ENCODE results near the gene FOXI1. TPM values are rescaled to one million over a fixed set of nuclear protein-coding genes. Genes with fewer than 3 reads are reported as not detected.

Gene FOXI1
- total RNA-seq, 1 experiment from 2014 or later = not detected

- Histone ChIP-seq H4K20me1 (ENCODE audit: insufficient read depth) (no peaks in the 10 kb centered on the region), H3K27me3 (ENCODE audit: insufficient read depth, low read length) (peaks cover 52% of the 10 kb centered on the region), H3K4me3 (replicated peaks in 1 of 2; ENCODE audit: low read depth in 1 of 2, low read length in 2 of 2) (no peak overlapping the region), H3K4me1 (ENCODE audit: control insufficient read depth in 1 of 2, insufficient read depth in 2 of 2, low read length in 2 of 2) (no peaks in the 10 kb centered on the region), H3K79me2 (ENCODE audit: insufficient read depth, low read length) (no peaks in the 10 kb centered on the region), H3K9me2 (ENCODE audit: insufficient read depth) (no peaks in the 10 kb centered on the region), H3K9ac (ENCODE audit: low read length) (no peak overlapping the region), H3K27ac (ENCODE audit: low read depth, low read length) (no peak overlapping the region), H3K9me3 (ENCODE audit: control insufficient read depth in 1 of 2, insufficient read depth in 1 of 2, low read depth in 1 of 2, low read length in 2 of 2) (no peaks in the 10 kb centered on the region), H3K4me2 (ENCODE audit: low read length) (no peak overlapping the region), H2AFZ (ENCODE audit: low read depth, low read length, poor library complexity, severe bottlenecking) (no peak overlapping the region), H3K36me3 (ENCODE audit: control insufficient read depth in 1 of 2, insufficient read depth in 2 of 2, low read length in 2 of 2) (no peaks in the 10 kb centered on the region)
- DNase-seq (ENCODE audit: low read depth, low spot score) (no peak), ATAC-seq (no peak)
- ChIA-PET POLR2A (no interaction called here), CTCF (no interaction called here), RAD21 (ENCODE audit: low non-redundant PET in 1 of 2, low total read pairs in 2 of 2, uncharacterized antibody in 2 of 2, unreplicated experiment in 2 of 2) (no interaction called here)
- no peak for TF ChIP-seq EZH2phosphoT487 (IDR thresholded peaks at IDR 0.05; ENCODE audit: borderline replicate concordance)
- TF ChIP-seq ZFX (IDR thresholded peaks at IDR 0.05) = no peak
- TF ChIP-seq CEBPB (IDR thresholded peaks at IDR 0.05; ENCODE audit: low read depth) = no peak
- no peak for TF ChIP-seq CBX3 (IDR thresholded peaks at IDR 0.05; ENCODE audit: low read depth)
- no peak for TF ChIP-seq ZNF274 (IDR thresholded peaks at IDR 0.05; ENCODE audit: low read depth, low read length)
- no peak for TF ChIP-seq TCF7L2 (IDR thresholded peaks at IDR 0.05; ENCODE audit: borderline replicate concordance, extremely low read depth, insufficient read depth, insufficient read length)
- no peak for TF ChIP-seq ELF1 (IDR thresholded peaks at IDR 0.05; ENCODE audit: borderline replicate concordance, low read depth)
- TF ChIP-seq ATF3 (IDR thresholded peaks at IDR 0.05) = no peak
- BruUV-seq (replicated peaks) = no TSS peak
- intact Hi-C loops (cut with micrococcal nuclease) = no loop called here
Measured at GRCh38 chr5:170067152-170067551, 38.5 kb upstream of the FOXI1 start.

- no peaks in the 10 kb centered on the region for H3K9me2 ChIP-seq (ENCODE audit: insufficient read depth)
- CTCF ChIA-PET = no interaction called here
- peaks cover 54% of the 10 kb centered on the region for H3K27me3 ChIP-seq (ENCODE audit: insufficient read depth, low read length)
- H3K27ac ChIP-seq (ENCODE audit: low read depth, low read length) = no peak overlapping the region
- no peak overlapping the region for H3K9ac ChIP-seq (ENCODE audit: low read length)
- H3K79me2 ChIP-seq (ENCODE audit: insufficient read depth, low read length) = no peaks in the 10 kb centered on the region
- H3K36me3 ChIP-seq (ENCODE audit: control insufficient read depth in 1 of 2, insufficient read depth in 2 of 2, low read length in 2 of 2) = no peaks in the 10 kb centered on the region
- no TSS peak for BruUV-seq (replicated peaks)
- no peak overlapping the region for H3K4me3 ChIP-seq (replicated peaks in 1 of 2; ENCODE audit: low read depth in 1 of 2, low read length in 2 of 2)
- no peak overlapping the region for H3K4me2 ChIP-seq (ENCODE audit: low read length)
- H3K4me1 ChIP-seq (ENCODE audit: control insufficient read depth in 1 of 2, insufficient read depth in 2 of 2, low read length in 2 of 2) = no peaks in the 10 kb centered on the region
- H2AFZ ChIP-seq (ENCODE audit: low read depth, low read length, poor library complexity, severe bottlenecking) = no peak overlapping the region
- POLR2A ChIA-PET = no interaction called here
- no peak for TF ChIP-seq ATF3 (IDR thresholded peaks at IDR 0.05)
- TF ChIP-seq ZNF274 (IDR thresholded peaks at IDR 0.05; ENCODE audit: low read depth, low read length) = no peak
- no peaks in the 10 kb centered on the region for H3K9me3 ChIP-seq (ENCODE audit: control insufficient read depth in 1 of 2, insufficient read depth in 1 of 2, low read depth in 1 of 2, low read length in 2 of 2)
- H4K20me1 ChIP-seq (ENCODE audit: insufficient read depth) = no peaks in the 10 kb centered on the region
- RAD21 ChIA-PET (ENCODE audit: low non-redundant PET in 1 of 2, low total read pairs in 2 of 2, uncharacterized antibody in 2 of 2, unreplicated experiment in 2 of 2) = no interaction called here
- ATAC-seq (no peak), DNase-seq (ENCODE audit: low read depth, low spot score) (no peak)
- intact Hi-C loops (cut with micrococcal nuclease) = no loop called here
Measured at GRCh38 chr5:170067574-170068170, 38.0 kb upstream of the FOXI1 start.

Data from HCT116 (cell line).